Fibroblast of lung (primary cell): Measurements from ENCODE around the gene SEC23A. TPM values are rescaled to one million over a fixed set of nuclear protein-coding genes. Genes with fewer than 3 reads are reported as not detected.
"Not testable (repeated sequence)": the region's sequence is repeated elsewhere in the genome, so short reads cannot be mapped to it uniquely, and the experiment has no call there.

Experiments
- DNase-seq, 2 donors: peaks; one replicate each; pipeline versions ENCODE4 v3.0.0 to v3.0.0-alpha.2; 2010; ENCODE audit warnings: low read depth in 2 of 2
- H2AFZ ChIP-seq: 2 replicates; pipeline ENCODE4 v1.5.1; 2012; ENCODE audit warnings: low read length, control low read depth, inconsistent platforms
- H3K27ac ChIP-seq: 2 replicates; pipeline ENCODE4 v1.5.1; 2011; ENCODE audit warnings: low read length, control low read depth; ENCODE audit not compliant: insufficient read depth
- H3K27me3 ChIP-seq: 2 replicates; pipeline ENCODE4 v1.5.1; 2011; ENCODE audit warnings: mild to moderate bottlenecking, low read length; ENCODE audit not compliant: control insufficient read depth, insufficient read depth
- H3K36me3 ChIP-seq: 2 replicates; pipeline ENCODE4 v1.5.1; 2011; ENCODE audit warnings: low read length; ENCODE audit not compliant: control insufficient read depth, insufficient read depth
- H3K4me1 ChIP-seq: 2 replicates; pipeline ENCODE4 v1.5.1; 2011; ENCODE audit warnings: low read length; ENCODE audit not compliant: control insufficient read depth, insufficient read depth; ENCODE audit errors: extremely low read depth
- H3K4me2 ChIP-seq: 2 replicates; pipeline ENCODE4 v1.5.1; 2011; ENCODE audit warnings: low read length, control low read depth; ENCODE audit not compliant: insufficient read depth; ENCODE audit errors: extremely low read depth
- H3K4me3 ChIP-seq, 4 experiments: fragments of 200-600 bp in 1 of 4; sonication (generic) in 1 of 4; replicated peaks in 1 of 4; 2 replicates each; pipeline ENCODE4 v1.5.1; 2011 to 2016; ENCODE audit warnings: low read length in 4 of 4, low read depth in 3 of 4, mild to moderate bottlenecking in 3 of 4, control low read depth in 2 of 4, inconsistent platforms in 1 of 4, mixed read lengths in 1 of 4; ENCODE audit not compliant: insufficient read depth in 1 of 4; ENCODE audit errors: control extremely low read depth in 1 of 4
- H3K79me2 ChIP-seq: 2 replicates; pipeline ENCODE4 v1.5.1; 2012; ENCODE audit warnings: mild to moderate bottlenecking, low read length, inconsistent platforms; ENCODE audit not compliant: control insufficient read depth, insufficient read depth
- H3K9ac ChIP-seq: 2 replicates; pipeline ENCODE4 v1.5.1; 2011; ENCODE audit warnings: mild to moderate bottlenecking, low read length, control low read depth; ENCODE audit not compliant: insufficient read depth
- H3K9me3 ChIP-seq: 2 replicates; pipeline ENCODE4 v1.5.1; 2012; ENCODE audit warnings: low read depth, low read length; ENCODE audit not compliant: control insufficient read depth, insufficient read depth
- H4K20me1 ChIP-seq: 2 replicates; pipeline ENCODE4 v1.5.1; 2011; ENCODE audit warnings: low read length; ENCODE audit not compliant: control insufficient read depth, insufficient read depth; ENCODE audit errors: extremely low read depth
- CTCF ChIP-seq, 2 donors: IDR thresholded peaks in 1 of 2; conservative IDR thresholded peaks in 1 of 2; 1 replicate in 1 of 2; 2 replicates in 1 of 2; pipeline ENCODE4 v1.5.1; 2011 to 2012; ENCODE audit warnings: low read length in 2 of 2, control low read depth in 1 of 2, inconsistent platforms in 1 of 2, low read depth in 1 of 2, mild to moderate bottlenecking in 1 of 2
- EZH2 ChIP-seq: IDR thresholded peaks from 2 replicates; pipeline ENCODE4 v1.5.1; 2012; ENCODE audit warnings: low read length, control low read depth, mild to moderate bottlenecking; ENCODE audit errors: missing control alignments
- polyA plus RNA-seq, 2 donors: library from polyadenylated mRNA; depleted of rRNA in 1 of 2; stranded (reverse) in 1 of 2; unstranded in 1 of 2; fragments of >200 nt; gene quantifications; 2 replicates each; pipeline ENCODE4 v1.2.1, GENCODE V29; 2011 to 2012; ENCODE audit warnings: missing spikeins in 1 of 2
- total RNA-seq: library from RNA; depleted of rRNA; stranded (reverse); fragments of >200 nt; gene quantifications from 2 replicates; pipeline ENCODE4 v1.2.1, GENCODE V29; 2014

Gene SEC23A
- total and polyA plus RNA-seq, 2 donors (not counting 1 experiment from before 2014, with no cell fraction given) = 271 to 287 TPM

GRCh38 chr14:39055786-39056474 is 47.1 kb downstream of the SEC23A start:
- Histone ChIP-seq H3K4me1 (no peaks in the 10 kb centered on the region), H3K9me3 (peaks cover 3% of the 10 kb centered on the region), H3K36me3 (peaks cover 12% of the 10 kb centered on the region), H2AFZ (no peak overlapping the region), H3K27me3 (no peaks in the 10 kb centered on the region), H3K4me3 (no peak overlapping the region), H3K9ac (no peak overlapping the region), H3K79me2 (no peaks in the 10 kb centered on the region), H3K27ac (no peak overlapping the region), H4K20me1 (no peaks in the 10 kb centered on the region), H3K4me2 (no peak overlapping the region)
- peak; percentile 9 to 16 for DNase-seq
- no peak for TF ChIP-seq CTCF (conservative IDR thresholded peaks at IDR 0.05 in 1 of 2, IDR thresholded peaks at IDR 0.05 in 1 of 2; ENCODE audit: low read depth in 1 of 2, low read length in 2 of 2)
- TF ChIP-seq EZH2 = no peak

- not testable (repeated sequence) for DNase-seq, H3K9ac ChIP-seq, H3K4me3 ChIP-seq, H3K4me2 ChIP-seq, H3K4me1 ChIP-seq, H3K27me3 ChIP-seq, H3K9me3 ChIP-seq, H3K79me2 ChIP-seq, H4K20me1 ChIP-seq, H3K27ac ChIP-seq, H2AFZ ChIP-seq
- peaks cover 12% of the 10 kb centered on the region for H3K36me3 ChIP-seq
Measured at GRCh38 chr14:39052869-39053454, 50.1 kb downstream of the SEC23A start.

GRCh38 chr14:39050389-39050788 is 52.6 kb downstream of the SEC23A start:
- H3K9me3 ChIP-seq = no peaks in the 10 kb centered on the region
- H3K27me3 ChIP-seq = no peaks in the 10 kb centered on the region
- no peak for TF ChIP-seq EZH2
- no peak for TF ChIP-seq CTCF (conservative IDR thresholded peaks at IDR 0.05 in 1 of 2, IDR thresholded peaks at IDR 0.05 in 1 of 2; ENCODE audit: low read depth in 1 of 2, low read length in 2 of 2)
- peaks cover 9% of the 10 kb centered on the region for H3K36me3 ChIP-seq
- H3K27ac ChIP-seq = no peak overlapping the region
- no peaks in the 10 kb centered on the region for H3K79me2 ChIP-seq
- H3K4me2 ChIP-seq = no peak overlapping the region
- no peak overlapping the region for H3K9ac ChIP-seq
- no peak overlapping the region for H3K4me3 ChIP-seq
- DNase-seq = peak; percentile 68 to 85
- H4K20me1 ChIP-seq = no peaks in the 10 kb centered on the region
- H2AFZ ChIP-seq = no peak overlapping the region
- H3K4me1 ChIP-seq = no peaks in the 10 kb centered on the region

- not testable (repeated sequence) for H3K36me3 ChIP-seq, H3K9me3 ChIP-seq, H3K27ac ChIP-seq, H3K4me2 ChIP-seq, H3K9ac ChIP-seq, DNase-seq, H3K79me2 ChIP-seq, H4K20me1 ChIP-seq, H3K27me3 ChIP-seq, H2AFZ ChIP-seq, H3K4me3 ChIP-seq, H3K4me1 ChIP-seq
Measured at GRCh38 chr14:39045889-39046288, 57.1 kb downstream of the SEC23A start.
